ENCODE measurements around the gene SMIM45.

The SMIM45 gene

GRCh38 chr22:41979423-41980250 lies 27.7 kb downstream of the SMIM45 start:
- intact Hi-C loops (cut with micrococcal nuclease) = no loop called here
- TF ChIP-seq CTCF (IDR thresholded peaks at IDR 0.05) = no peak
- Mint-ChIP-seq H3K27me3 (peaks cover 30% of the 10 kb centered on the region), H3K4me1 (peaks cover 12% of the 10 kb centered on the region), H3K9me3 (no peaks in the 10 kb centered on the region), H3K27ac (no peak overlapping the region), H3K4me3 (no peak overlapping the region), H3K36me3 (ENCODE audit: low read depth) (no peaks in the 10 kb centered on the region)
- CTCF ChIA-PET = interaction anchor here (0.6 kb wide), 1 partner anchor 35 kb away, joined by 3 read pairs; no protein-coding TSS in a partner anchor
- POLR2A ChIA-PET = no interaction called here
- ATAC-seq (ENCODE audit: low read depth) = no peak
- DNase-seq = no peak

- TF ChIP-seq CTCF (IDR thresholded peaks at IDR 0.05) = no peak
- intact Hi-C loops (cut with micrococcal nuclease) = no loop called here
- POLR2A ChIA-PET = interaction anchor here (1.1 kb wide), 1 partner anchor 97 kb away, joined by 6 read pairs; the partner anchor contains the start of gene SMDT1
- Mint-ChIP-seq H3K27me3 (peaks cover 14% of the 10 kb centered on the region), H3K36me3 (ENCODE audit: low read depth) (no peaks in the 10 kb centered on the region), H3K27ac (no peak overlapping the region), H3K9me3 (no peaks in the 10 kb centered on the region), H3K4me3 (no peak overlapping the region), H3K4me1 (no peaks in the 10 kb centered on the region)
- DNase-seq (no peak), ATAC-seq (ENCODE audit: low read depth) (no peak)
- CTCF ChIA-PET = no interaction called here
Observed at GRCh38 chr22:41982865-41983264, 30.9 kb downstream of the SMIM45 start.

- ChIA-PET CTCF (no interaction called here), POLR2A (interaction anchor here (0.7 to 1.1 kb wide), 3 partner anchors 96 to 129 kb away, joined by 3 to 6 read pairs (median 6); partner anchors contain the start of gene SMDT1)
- TF ChIP-seq CTCF (IDR thresholded peaks at IDR 0.05) = no peak
- Mint-ChIP-seq H3K27ac (no peak overlapping the region), H3K4me3 (no peak overlapping the region), H3K27me3 (peaks cover 9% of the 10 kb centered on the region), H3K36me3 (ENCODE audit: low read depth) (no peaks in the 10 kb centered on the region), H3K4me1 (no peaks in the 10 kb centered on the region), H3K9me3 (no peaks in the 10 kb centered on the region)
- intact Hi-C loops (cut with micrococcal nuclease) = no loop called here
- DNase-seq (no peak), ATAC-seq (ENCODE audit: low read depth) (no peak)
Observed at GRCh38 chr22:41983513-41984405, 31.8 kb downstream of the SMIM45 start.

- H3K36me3 Mint-ChIP-seq (ENCODE audit: low read depth) = no peaks in the 10 kb centered on the region
- ChIA-PET CTCF (no interaction called here), POLR2A (interaction anchor here (1.8 kb wide), 1 partner anchor 82 kb away, joined by 4 read pairs; no protein-coding TSS in a partner anchor)
- intact Hi-C loops (cut with micrococcal nuclease) = no loop called here
- H3K4me1 Mint-ChIP-seq = no peaks in the 10 kb centered on the region
- ATAC-seq (ENCODE audit: low read depth) (no peak), DNase-seq (no peak)
- no peak overlapping the region for H3K4me3 Mint-ChIP-seq
- H3K9me3 Mint-ChIP-seq = no peaks in the 10 kb centered on the region
- H3K27me3 Mint-ChIP-seq = peaks cover 11% of the 10 kb centered on the region
- TF ChIP-seq CTCF (IDR thresholded peaks at IDR 0.05) = no peak
- no peak overlapping the region for H3K27ac Mint-ChIP-seq
Observed at GRCh38 chr22:41987276-41987675, 35.3 kb downstream of the SMIM45 start.

GRCh38 chr22:41989246-41989645 lies 37.3 kb downstream of the SMIM45 start:
- CTCF ChIA-PET = no interaction called here
- DNase-seq = no peak
- Mint-ChIP-seq H3K27me3 (peaks cover 13% of the 10 kb centered on the region), H3K4me1 (no peaks in the 10 kb centered on the region), H3K36me3 (ENCODE audit: low read depth) (no peaks in the 10 kb centered on the region), H3K27ac (no peak overlapping the region), H3K4me3 (no peak overlapping the region), H3K9me3 (no peaks in the 10 kb centered on the region)
- TF ChIP-seq CTCF (IDR thresholded peaks at IDR 0.05) = no peak
- POLR2A ChIA-PET = interaction anchor here (1.4 kb wide), 1 partner anchor 9 kb away, joined by 4 read pairs; the partner anchor contains the start of gene WBP2NL
- intact Hi-C loops (cut with micrococcal nuclease) = no loop called here
- no peak for ATAC-seq (ENCODE audit: low read depth)
